HG03439 (cell line): ENCODE data around the gene INTS2.
"Not testable (repeated sequence)": the region's sequence is repeated elsewhere in the genome, so short reads cannot be mapped to it uniquely, and the experiment has no call there.

Source experiments
- ATAC-seq: cut with Tn5 transposase; IDR thresholded peaks from one replicate; pipeline ENCODE4 v1.9.1; 2021; ENCODE audit warnings: mild to moderate bottlenecking, moderate library complexity; ENCODE audit not compliant: unreplicated experiment

INTS2 gene

DNA sequence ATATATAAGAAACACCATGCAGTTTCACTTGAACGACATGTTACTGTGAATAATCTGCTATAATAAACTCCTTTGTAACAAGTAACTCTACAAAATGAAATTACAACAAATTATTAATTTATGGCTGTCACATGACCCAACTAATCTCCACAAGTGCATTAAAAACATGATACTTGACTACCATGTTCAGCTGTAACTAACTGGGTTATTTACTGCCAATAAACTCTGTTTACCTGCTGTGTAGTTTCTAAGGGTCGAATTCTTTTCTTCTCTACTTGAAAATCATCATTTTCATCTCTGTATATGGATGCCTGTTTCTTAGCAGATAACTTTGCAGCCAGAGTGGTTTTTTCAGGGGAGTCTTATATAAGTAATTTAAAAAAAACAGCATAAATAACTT, 78.9 kb downstream of the INTS2 start:
- ATAC-seq = no peak

DNA sequence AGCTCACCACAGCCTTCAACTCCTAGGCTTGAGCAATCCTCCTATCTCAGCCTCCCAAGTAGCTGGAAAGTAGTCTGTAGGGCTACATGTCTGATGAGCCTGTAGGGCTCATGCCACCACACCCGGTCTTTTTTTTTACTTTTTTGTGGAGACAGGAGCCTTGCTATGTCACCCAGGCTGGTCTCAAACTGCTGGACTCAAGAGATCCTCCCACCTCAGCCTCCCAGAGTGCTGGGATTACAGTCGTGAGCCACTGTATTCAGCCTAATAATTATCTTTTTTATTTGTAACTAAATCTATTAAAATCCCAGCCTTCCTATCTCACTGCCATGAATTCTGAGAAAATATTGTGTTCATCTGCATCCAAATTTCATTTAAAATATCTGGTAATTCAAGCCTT, 79.5 kb downstream of the INTS2 start:
- ATAC-seq = no peak

DNA sequence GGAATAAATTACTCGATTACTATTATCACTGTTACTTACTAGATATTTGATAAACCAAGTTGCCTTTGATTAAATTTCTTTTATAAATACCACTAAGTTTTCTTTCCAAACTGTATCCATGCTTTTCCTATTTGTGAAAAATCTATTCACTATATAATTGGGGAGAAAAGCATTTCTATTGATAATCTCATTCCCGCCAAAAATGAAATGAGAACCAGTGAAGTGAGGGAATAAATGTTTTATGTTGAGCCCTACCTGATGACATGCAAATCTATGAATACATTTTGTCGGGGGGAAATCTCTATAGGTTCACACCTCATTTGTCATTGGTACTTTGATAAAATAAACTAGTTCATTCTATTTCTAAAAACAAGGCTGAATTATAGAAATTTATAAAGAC, 80.1 kb downstream of the INTS2 start:
- ATAC-seq = no peak

DNA sequence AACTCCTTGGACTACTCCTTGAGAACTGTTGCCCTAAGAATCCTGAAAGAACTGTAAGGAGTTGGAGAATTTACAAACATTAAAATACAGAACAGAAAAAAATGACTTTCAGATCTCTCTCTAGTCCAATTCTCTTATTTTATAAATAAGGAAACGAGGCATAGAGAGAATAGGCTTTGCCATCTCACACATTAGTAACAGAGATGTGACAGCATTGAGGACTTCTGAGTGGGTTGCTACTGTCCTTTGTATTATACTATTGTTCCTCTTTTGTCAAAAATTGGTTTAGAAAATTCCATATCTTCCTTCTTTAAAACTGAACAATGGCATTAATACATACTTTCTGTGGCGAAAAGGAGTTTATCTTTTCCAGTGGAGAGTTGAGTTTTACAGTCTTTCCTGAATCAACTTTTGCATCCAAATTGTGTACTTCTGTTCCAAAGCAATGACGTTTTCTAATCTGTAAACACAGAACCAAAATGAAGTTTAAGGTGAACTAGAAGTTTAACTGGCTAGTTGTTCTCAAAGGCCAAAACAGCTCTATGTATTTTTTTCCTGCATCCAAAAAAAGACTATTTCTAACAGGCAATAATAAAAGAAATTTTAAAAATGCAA, 80.9 kb downstream of the INTS2 start:
- no peak for ATAC-seq

DNA sequence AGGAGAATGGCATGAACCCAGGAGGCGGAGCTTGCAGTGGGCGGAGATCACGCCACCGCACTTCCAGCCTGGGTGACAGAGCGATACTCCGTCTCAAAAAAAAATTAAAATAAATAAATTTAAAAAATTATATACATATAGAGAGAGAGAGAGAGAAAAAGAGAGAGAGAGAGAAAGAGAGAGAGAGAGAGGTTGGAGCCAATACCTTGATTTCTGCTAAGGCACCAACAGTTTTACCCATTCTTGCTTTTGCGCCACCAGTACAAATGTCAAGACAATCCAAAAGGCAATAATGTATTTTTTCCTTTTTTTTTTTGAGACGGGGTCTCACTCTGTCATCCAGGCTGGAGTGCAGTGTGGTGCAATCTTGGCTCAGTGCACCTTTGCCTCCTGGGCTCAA, 81.7 kb downstream of the INTS2 start:
- ATAC-seq = no peak

DNA sequence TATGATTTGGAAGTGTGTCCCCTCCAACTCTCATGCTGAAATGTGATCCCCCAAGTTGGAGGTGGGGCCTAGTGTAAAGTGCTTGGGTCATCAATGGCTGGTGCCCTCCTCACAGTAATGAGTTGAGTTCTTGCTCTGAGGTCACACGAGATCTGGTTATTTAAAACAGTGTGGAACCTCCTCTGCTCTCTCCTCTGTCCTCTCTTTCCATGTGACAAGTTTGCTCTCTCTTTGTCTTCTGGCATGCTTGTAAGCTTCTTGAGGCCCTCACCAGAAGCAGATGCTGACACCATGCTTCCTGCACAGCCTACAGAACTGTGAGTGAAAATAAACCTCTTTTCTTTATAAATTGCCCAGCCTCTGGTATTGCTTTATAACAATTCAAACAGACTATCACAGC, 84.3 kb downstream of the INTS2 start:
- ATAC-seq = no peak

DNA sequence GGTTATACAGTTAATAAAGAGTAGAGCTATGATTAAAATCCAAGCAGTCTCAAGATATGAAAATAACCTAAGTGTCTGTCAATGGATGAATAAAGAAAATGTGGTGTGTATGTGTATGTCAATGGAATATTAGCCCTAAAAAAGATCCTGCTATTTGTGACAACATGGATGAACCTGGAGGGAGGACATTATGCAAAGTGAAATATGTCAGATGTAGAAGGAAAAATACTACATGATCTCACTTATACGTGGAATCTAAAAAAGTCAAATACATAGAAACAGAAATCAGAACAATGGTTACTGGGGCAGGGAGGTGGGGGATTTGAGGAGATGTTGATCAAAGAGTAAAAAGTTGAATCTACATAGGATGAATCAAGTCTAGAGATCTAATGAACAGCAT, 84.9 kb downstream of the INTS2 start:
- ATAC-seq = no peak

DNA sequence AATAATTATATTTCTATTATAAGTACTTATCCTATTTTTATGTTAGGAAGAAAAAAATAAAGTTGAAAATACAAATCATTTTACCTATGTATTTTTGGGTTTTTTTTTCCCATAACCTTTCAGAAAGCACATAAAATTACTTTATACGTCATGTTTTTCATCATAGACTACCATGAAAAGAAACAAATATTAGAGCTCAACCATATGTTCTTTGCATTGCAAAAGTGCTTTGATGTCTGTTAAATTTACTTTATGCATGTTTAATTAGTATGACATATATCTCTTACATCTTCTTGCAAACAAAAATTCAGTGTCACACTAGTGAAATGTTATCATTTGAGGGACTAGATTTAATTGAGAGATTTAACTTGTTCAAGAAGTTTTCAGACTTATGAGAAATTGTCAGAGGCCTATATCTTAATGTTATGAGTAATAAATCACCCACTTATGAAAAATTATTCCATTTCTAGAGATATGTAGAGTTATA, 88.4 kb downstream of the INTS2 start:
- no peak for ATAC-seq

DNA sequence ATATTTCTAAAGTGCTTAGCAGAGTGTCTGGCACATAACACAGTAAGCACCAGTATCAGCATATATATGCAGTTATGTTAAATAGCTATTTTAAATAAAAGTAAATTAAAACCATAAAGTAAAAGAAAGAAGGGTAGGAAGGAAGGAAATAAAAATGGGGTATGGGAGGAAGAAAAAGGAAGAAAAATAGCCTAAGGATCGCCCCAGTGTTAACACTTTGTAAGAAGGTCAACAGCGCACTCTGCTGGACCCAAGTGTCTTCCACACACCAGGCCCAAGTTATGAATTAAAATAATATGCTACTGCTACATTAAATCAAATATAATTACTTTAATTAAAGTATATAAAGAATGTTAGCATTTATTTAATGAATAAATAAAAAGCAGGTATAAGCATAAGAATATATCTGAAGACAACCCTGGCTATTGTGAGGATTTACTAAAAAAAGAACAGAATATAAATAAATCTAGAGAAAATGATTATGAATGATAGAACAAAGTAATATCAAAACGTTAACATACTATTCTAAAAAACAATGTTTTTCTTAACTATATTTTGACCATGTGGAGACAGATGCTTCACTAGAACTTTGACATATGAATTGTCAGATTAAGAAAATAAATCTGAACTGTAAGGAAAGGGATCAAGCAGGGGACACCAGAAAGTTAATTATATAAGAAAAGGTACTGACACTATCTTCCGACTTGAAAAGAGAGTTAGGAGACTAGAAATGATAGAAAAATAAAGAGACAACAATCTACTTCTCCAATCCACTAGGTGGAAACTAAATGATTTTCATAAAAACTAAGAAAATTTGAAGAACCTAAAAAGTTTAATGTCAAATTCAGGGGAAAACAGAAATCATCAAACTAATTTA, 90.4 kb downstream of the INTS2 start:
- ATAC-seq = no peak

DNA sequence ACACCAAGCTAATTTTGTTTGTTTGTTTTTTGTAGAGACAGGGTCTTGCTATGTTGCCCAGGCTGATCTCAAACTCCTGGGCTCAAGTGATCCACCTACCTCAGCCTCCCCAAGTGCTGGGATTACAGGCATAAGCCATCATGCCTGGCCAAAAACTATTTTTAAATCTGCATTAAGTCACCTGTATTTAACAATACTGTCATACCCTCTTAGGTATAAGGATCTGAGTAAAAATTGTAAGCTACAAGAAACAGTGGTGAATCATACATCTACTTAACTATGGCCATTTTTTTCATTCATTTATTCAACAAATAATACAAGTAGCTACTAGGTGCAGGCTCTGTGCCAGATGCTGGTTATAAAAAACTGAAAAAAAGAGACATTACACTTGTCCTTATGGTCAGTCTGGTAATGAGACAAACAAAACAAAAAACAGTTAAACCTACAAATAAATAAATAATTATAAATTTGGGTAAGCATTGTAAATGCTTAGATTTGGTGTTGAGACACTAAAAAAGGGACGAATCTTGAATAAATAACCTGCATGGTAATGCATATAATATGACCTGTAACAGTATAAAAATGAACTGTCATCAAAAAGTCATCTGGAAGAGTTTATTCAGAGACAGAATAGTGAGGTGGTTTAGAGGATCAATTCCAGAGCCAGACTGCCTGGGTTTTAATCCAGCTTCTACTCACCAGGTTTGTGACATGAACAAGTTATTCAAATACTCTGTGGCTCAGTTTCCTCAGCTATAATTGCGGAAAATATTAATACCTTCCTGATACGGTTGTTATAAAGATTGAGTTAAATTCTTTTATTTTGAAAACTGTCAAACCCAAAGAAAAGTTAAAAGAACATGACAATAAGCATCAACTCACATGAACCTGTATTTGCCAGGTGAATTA, 91.3 kb downstream of the INTS2 start:
- ATAC-seq = no peak

DNA sequence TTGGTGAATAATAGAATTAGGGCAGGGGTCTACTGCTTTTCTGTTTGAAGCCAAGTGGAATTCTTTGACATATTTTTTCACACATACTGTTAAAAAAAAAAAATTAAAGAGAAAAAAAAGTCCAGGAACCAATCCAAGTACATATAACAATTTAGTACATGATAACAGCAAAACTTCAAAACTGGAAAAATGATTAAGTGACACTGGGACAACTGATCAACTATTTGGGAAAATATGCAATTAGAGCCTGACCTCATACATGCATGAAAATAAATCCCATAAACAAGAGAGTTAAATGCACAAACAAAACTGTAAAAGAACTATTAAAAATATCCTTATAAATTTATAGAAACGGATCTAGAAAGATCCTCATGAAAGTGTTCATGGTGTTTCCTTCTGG, 92.2 kb downstream of the INTS2 start:
- no peak for ATAC-seq

DNA sequence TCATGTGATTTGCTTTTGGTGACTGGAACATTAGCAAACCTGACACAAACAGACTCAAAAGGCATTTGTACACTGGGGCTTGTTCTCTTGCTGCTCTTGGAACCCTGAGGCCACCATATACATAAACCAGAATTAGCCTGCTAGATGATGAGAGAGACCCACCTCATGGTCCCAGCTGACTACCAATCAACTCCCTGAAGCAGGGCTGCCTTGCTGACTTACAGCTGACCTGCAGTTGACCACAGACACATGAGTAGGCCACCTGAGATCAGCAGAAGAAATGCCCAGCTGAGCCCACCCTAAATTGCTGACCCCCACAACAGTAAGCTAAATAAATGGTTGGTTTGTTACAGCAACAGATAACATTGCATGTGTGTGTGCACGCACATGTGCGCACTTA, 93.2 kb downstream of the INTS2 start:
- no peak for ATAC-seq

DNA sequence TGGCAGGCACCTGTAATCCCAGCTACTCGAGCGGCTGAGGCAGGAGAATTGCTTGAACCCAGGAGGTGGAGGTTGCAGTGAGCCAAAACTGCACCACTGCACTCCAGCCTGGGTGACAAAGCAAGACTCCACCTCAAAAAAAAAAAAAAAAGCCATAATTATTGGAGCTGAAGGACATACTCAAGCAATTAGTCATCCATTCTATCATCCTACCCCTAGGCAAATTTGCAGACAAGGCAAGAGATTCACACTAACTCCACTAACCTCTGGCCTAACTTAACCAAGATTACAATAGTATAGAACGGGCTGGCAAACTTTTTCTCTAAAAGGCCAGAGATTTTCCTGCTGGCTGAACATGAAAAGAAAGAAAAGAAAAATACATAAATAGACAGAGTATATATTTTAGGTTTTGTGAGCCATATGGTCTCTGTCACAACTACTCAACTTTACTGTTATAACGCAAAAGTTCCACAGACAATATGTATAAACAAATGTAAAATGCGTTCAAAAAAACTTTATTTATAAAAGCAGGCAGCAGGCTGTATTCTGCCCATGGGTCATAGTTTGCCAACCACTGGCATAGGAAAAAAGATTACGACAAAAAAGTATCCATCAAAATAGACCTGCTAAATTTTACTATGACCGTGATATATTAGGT, 94.1 kb downstream of the INTS2 start:
- no peak for ATAC-seq

DNA sequence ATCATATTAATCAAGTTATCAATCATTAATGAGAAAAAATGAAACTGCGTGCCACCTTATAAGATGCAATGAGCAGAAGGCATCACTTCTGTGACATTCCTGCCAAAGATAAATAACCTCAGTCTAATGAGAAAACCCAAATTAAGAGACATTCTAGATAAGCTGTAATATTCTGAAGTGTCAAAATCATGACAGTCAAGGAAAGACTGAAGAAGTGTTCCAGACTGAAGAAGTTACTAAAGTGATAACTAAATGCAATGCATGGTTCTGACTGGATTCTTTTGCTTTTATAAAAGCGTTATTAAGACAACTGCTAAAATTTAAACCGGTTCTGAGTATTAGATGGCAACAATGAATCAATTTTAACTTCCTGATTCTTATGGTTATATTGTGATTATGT, 95.3 kb downstream of the INTS2 start:
- no peak for ATAC-seq

DNA sequence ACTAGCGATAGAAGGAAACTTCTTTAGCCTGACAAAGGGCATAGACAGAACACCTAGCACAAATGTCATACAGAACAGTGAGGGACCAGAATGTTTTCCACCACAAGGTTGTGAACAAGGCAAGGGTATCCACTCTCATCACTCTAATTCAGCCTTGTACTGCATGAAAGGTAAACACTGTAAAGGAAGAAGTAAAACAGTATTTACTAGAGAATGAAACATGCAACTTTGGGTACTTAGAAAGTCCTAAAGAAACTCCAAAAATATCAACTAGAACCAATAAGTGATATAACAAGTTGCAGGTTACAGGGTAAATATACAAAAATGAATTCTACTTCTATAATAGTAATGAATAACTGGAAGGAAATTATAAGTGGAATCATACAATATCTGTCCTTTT, 96.7 kb downstream of the INTS2 start:
- ATAC-seq = no peak

DNA sequence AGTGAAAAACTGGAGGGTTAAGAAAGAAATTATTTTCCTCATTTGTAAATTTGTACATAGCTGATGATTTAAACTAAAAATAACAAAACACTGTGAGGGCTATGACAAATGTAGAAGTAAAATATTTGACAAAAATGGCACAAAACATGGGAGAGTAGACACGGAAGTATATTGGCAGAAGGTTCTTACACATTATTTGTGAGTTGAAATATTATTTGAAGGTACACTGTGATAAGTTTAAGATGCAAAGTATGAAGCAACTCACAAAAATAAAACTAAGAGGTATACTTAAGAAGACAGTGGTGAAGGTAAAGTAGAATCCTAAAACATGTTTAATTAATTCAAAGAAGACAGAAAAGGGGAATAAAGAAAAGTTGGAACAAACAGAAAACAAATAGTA, 99.1 kb downstream of the INTS2 start:
- no peak for ATAC-seq

DNA sequence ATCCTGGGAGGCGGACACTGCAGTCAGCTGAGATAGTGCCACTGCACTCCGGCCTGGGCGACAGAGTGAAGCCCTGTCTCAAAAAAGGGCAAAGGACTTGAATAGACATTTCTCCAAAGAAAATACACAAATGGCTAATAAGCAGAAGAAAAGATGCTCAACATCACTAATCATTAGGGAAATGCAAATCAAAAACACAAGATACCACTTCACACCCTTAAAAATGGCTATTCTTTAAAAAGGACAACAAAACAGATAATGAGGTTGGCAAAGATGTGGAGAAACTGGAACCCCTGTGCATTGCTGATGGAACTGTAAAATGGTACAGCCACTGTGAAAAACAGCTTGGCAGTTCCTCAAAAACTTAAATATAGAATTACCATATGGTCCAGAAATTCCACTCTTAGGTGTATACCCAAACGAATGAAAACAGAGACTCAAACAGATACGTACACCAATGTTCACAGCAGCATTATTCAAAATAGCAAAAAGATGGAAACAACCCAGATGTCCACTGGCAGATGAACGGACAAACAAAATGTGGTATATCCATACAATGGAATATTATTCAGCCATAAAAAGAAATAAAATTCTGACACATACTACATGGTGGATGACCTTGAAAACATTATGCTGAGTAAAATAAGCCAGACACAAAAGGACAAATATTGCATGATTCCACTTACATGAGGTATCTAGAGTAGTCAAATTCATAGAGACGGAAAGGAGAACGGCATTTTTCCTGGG, 100.0 kb downstream of the INTS2 start:
- ATAC-seq = no peak

DNA sequence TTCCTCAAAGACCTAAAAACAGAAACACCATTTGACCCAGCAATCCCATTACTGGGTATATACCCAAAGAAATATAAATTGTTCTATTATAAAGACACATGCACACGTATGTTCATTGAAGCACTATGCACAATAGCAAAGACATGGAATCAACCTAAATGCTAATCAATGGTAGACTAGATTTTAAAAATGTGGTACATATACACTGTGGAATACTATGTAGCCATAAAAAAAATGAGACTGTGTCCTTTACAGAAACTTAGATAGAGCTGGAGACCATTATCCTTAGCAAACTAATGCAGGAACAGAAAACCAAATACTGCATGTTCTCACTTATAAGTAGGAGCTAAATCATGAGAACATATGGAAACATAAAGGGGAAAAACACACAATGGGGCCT, 100.9 kb downstream of the INTS2 start:
- ATAC-seq = not testable (repeated sequence)

DNA sequence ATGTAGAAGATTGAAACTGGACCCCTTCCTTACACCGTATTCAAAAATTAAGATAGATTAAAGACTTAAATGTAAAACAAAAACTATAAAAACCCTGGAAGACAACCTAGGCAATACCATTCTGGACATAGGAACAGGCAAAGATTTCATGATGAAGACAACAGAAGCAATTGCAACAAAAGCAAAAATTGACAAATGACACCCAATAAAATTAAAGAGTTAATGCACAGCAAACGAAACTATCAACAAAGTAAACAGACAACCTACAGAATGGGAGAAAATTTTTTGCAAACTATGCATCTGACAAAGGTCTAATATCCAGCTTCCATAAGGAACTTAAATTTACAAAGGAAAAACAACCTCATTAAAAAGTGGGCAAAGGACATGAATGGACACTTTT, 101.6 kb downstream of the INTS2 start:
- not testable (repeated sequence) for ATAC-seq

DNA sequence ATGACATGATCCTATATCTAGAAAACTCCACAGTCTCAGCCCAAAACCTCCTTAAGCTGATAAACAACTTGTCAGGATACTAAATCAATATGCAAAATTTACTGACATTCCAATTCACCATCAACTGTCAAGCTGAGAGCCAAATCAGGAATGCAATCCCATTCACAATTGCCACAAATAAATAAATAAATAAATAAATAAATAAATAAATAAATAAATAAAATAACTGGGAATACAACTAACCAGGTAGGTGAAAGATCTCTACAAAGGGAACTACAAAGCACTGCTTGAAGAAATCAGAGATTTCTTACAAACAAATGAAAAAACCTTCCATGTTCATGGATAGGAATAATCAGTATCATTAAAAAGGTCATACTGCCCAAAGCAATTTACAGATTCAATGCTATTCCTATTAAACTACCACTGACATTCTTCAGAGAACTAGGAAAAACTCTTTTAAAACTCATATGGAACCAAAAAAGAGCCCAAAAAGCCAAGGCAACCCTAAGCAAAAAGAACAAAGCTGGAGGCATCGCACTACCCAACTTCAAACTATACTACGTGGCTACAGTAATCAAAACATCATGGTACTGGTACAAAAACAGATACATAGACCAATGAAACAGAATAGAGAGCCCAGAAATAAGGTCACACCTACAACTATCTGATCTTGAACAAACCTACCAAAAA, 102.2 kb downstream of the INTS2 start:
- no peak for ATAC-seq
